Measurements from ENCODE around the gene TAOK3. TPM values are rescaled to one million over a fixed set of nuclear protein-coding genes. Genes with fewer than 3 reads are reported as not detected.
A peak's percentile ranks its signal among the peaks of the same experiment; 100 is the strongest.

Gene TAOK3
- total RNA-seq, 1 donor: 27.9 TPM

GRCh38 chr12:118391424-118391823 is 18.7 kb upstream of the TAOK3 start:
- TF ChIP-seq, protein P1, sequence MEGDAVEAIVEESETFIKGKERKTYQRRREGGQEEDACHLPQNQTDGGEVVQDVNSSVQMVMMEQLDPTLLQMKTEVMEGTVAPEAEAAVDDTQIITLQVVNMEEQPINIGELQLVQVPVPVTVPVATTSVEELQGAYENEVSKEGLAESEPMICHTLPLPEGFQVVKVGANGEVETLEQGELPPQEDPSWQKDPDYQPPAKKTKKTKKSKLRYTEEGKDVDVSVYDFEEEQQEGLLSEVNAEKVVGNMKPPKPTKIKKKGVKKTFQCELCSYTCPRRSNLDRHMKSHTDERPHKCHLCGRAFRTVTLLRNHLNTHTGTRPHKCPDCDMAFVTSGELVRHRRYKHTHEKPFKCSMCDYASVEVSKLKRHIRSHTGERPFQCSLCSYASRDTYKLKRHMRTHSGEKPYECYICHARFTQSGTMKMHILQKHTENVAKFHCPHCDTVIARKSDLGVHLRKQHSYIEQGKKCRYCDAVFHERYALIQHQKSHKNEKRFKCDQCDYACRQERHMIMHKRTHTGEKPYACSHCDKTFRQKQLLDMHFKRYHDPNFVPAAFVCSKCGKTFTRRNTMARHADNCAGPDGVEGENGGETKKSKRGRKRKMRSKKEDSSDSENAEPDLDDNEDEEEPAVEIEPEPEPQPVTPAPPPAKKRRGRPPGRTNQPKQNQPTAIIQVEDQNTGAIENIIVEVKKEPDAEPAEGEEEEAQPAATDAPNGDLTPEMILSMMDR (IDR thresholded peaks at IDR 0.05; ENCODE audit: extremely low read depth, low read depth, low read length): no peak
- DNase-seq (ENCODE audit: insufficient read length, low spot score, missing footprints): no peak
- Histone ChIP-seq H3K27ac (ENCODE audit: low read depth, low read length) (no peak overlapping the region), H3K27me3 (ENCODE audit: insufficient read depth, low read length) (no peaks in the 10 kb centered on the region), H4K20me1 (ENCODE audit: insufficient read depth, low read length) (peaks cover 2% of the 10 kb centered on the region), H3K4me2 (ENCODE audit: insufficient read depth, low read length) (no peak overlapping the region), H3K36me3 (ENCODE audit: insufficient read depth, low read length) (peaks cover 53% of the 10 kb centered on the region), H3K9me3 (ENCODE audit: low read depth, low read length) (no peaks in the 10 kb centered on the region), H3K4me3 (ENCODE audit: insufficient read depth, low read length) (no peak overlapping the region), H2AFZ (ENCODE audit: low read length) (no peak overlapping the region), H3K4me1 (ENCODE audit: insufficient read depth, low read length) (no peaks in the 10 kb centered on the region), H3K79me2 (ENCODE audit: insufficient read depth, low read length) (no peaks in the 10 kb centered on the region)

DNA sequence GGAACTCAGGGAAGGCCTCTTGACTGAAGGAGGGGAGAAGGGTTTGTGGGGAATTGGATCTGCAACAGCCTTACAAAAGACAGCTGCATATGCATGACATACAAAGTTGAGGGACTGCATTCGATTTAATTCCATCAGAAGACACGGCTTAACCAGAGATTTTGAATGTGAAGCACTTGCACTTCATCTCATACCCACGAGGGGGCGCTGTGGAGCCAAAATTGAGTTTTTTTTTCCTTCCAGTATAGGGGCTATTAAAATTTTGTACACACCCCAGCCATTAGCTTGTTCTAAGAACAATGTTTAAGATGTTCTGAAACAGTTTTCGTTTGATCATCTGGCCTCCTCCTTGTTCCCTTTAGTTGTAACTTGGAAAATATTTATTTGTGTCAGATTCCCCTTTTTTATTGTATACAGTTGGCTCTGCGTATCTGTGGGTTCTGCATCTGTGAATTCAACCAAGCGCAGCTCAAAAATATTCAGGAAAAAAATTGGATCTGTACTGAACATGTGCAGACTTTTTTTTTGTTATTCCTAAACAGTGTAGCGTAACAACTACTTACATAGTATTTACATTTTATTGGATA is 5.3 kb upstream of the TAOK3 start:
- Histone ChIP-seq H4K20me1 (ENCODE audit: insufficient read depth, low read length) (peaks cover 16% of the 10 kb centered on the region), H3K4me3 (ENCODE audit: insufficient read depth, low read length) (peak overlapping the region; percentile 90), H3K36me3 (ENCODE audit: insufficient read depth, low read length) (peaks cover 18% of the 10 kb centered on the region), H3K27ac (ENCODE audit: low read depth, low read length) (peak overlapping the region; percentile 98), H3K4me1 (ENCODE audit: insufficient read depth, low read length) (peaks cover 36% of the 10 kb centered on the region), H3K9me3 (ENCODE audit: low read depth, low read length) (no peaks in the 10 kb centered on the region), H3K4me2 (ENCODE audit: insufficient read depth, low read length) (peak overlapping the region; percentile 100), H2AFZ (ENCODE audit: low read length) (peak overlapping the region; percentile 35), H3K27me3 (ENCODE audit: insufficient read depth, low read length) (no peaks in the 10 kb centered on the region), H3K79me2 (ENCODE audit: insufficient read depth, low read length) (peaks cover 38% of the 10 kb centered on the region)
- TF ChIP-seq, protein P1 (IDR thresholded peaks at IDR 0.05; ENCODE audit: extremely low read depth, low read depth, low read length): peak; percentile 96
- DNase-seq (ENCODE audit: insufficient read length, low spot score, missing footprints): peak; percentile 90

DNA sequence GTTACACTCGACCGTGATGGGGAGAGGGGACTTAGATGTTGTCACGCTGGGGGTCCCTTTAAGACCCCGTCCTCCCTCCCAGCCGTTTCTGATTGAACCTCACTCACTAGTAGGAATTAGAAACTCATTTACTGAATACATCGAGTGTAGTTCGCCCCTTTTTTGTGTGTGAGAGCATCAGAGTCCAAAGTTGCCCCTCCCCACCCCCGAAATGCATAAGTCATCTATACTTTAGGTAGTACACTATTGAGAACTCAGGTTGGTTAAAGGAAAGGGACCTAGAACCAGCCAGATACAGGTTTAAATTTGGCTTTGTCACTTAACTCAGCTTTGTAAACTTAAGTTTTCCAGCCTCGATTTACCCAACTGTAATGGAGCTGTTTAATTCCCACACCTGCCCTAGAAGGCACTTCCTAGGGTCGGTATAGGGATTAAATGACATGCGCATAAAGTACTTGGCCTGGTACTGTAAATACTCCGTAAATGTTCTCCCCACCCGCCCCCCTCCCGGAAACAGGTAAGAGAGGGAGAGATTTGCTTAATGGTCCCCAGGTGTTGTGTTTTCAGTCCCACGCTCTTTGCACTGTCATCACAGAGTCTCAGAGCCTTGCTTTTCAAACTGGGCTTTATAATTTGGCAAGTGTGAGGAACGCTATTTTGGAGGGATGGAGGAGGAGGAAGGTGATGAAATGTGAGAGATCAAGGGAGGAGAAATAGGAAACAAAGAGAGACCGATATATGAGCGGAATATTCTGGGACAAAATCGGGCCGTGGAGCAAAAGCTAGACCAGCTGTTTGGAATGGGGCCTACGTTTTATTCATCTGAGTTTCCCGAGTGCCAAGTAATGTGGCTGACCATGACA is 4.5 kb upstream of the TAOK3 start:
- peak; percentile 76 for DNase-seq (ENCODE audit: insufficient read length, low spot score, missing footprints)
- H3K4me2 ChIP-seq (ENCODE audit: insufficient read depth, low read length): peak overlapping the region; percentile 100
- peak overlapping the region; percentile 35 for H2AFZ ChIP-seq (ENCODE audit: low read length)
- H3K27ac ChIP-seq (ENCODE audit: low read depth, low read length): peak overlapping the region; percentile 98
- H3K4me1 ChIP-seq (ENCODE audit: insufficient read depth, low read length): peaks cover 36% of the 10 kb centered on the region
- TF ChIP-seq, protein P1 (IDR thresholded peaks at IDR 0.05; ENCODE audit: extremely low read depth, low read depth, low read length): no peak
- peaks cover 43% of the 10 kb centered on the region for H3K79me2 ChIP-seq (ENCODE audit: insufficient read depth, low read length)
- peaks cover 16% of the 10 kb centered on the region for H3K36me3 ChIP-seq (ENCODE audit: insufficient read depth, low read length)
- H4K20me1 ChIP-seq (ENCODE audit: insufficient read depth, low read length): peaks cover 16% of the 10 kb centered on the region
- peak overlapping the region; percentile 90 for H3K4me3 ChIP-seq (ENCODE audit: insufficient read depth, low read length)
- no peaks in the 10 kb centered on the region for H3K9me3 ChIP-seq (ENCODE audit: low read depth, low read length)
- no peaks in the 10 kb centered on the region for H3K27me3 ChIP-seq (ENCODE audit: insufficient read depth, low read length)

Data from osteoblast (primary cell).